Neural cell (in vitro differentiated cells): ENCODE data around the gene TAGLN3. TPM values are rescaled to one million over a fixed set of nuclear protein-coding genes. Genes with fewer than 3 reads are reported as not detected.

Experiments used
- H2AFZ ChIP-seq: fragments of 200-600, 300-800 bp; sonication (generic), shearing (Covaris generic); 2 replicates; pipeline ENCODE4 v1.6.0; 2014; ENCODE audit warnings: low read depth, mild to moderate bottlenecking, antibody characterized with exemption, low read length, moderate library complexity
- H3F3A ChIP-seq: fragments of 200-600 bp; shearing (Covaris generic); 2 replicates; pipeline ENCODE4 v1.6.1; 2016; ENCODE audit warnings: mild to moderate bottlenecking, moderate library complexity, mixed read lengths, antibody characterized with exemption, low read length; ENCODE audit not compliant: insufficient read depth, poor library complexity, severe bottlenecking
- H3K27ac ChIP-seq: fragments of 200-600, 300-800 bp; sonication (generic), shearing (Covaris generic); 2 replicates; pipeline ENCODE4 v1.5.1; 2014; ENCODE audit warnings: mild to moderate bottlenecking, low read length, moderate library complexity
- H3K27me3 ChIP-seq: fragments of 300-800, 200-600 bp; sonication (generic), shearing (Covaris generic); 2 replicates; pipeline ENCODE4 v1.6.0; 2014; ENCODE audit warnings: mild to moderate bottlenecking, low read depth, low read length, moderate library complexity; ENCODE audit not compliant: insufficient read depth
- H3K36me3 ChIP-seq: fragments of 300-800, 200-600 bp; sonication (generic), shearing (Covaris generic); 2 replicates; pipeline ENCODE4 v1.5.1; 2014; ENCODE audit warnings: mild to moderate bottlenecking, antibody characterized with exemption, low read length, moderate library complexity; ENCODE audit not compliant: insufficient read depth
- H3K4me2 ChIP-seq: fragments of 300-800, 200-600 bp; sonication (generic), shearing (Covaris generic); 2 replicates; pipeline ENCODE4 v1.6.0; 2014; ENCODE audit warnings: mild to moderate bottlenecking, low read length
- H3K4me3 ChIP-seq: fragments of 300-800, 200-600 bp; sonication (generic), shearing (Covaris generic); 2 replicates; pipeline ENCODE4 v1.5.1; 2014; ENCODE audit warnings: mild to moderate bottlenecking, low read length, moderate library complexity
- H3K79me2 ChIP-seq: fragments of 200-600 bp; shearing (Covaris generic); replicated peaks from 2 replicates; pipeline ENCODE4 v1.6.0; 2014; ENCODE audit warnings: mild to moderate bottlenecking, low read length, moderate library complexity; ENCODE audit not compliant: insufficient read depth
- H3K9ac ChIP-seq: fragments of 300-800, 200-600 bp; sonication (generic), shearing (Covaris generic); 2 replicates; pipeline ENCODE4 v1.6.1; 2016; ENCODE audit warnings: mild to moderate bottlenecking, low read length, mixed read lengths
- H3K9me2 ChIP-seq: fragments of 200-600 bp; shearing (Covaris generic); 2 replicates; pipeline ENCODE4 v1.6.1; 2016; ENCODE audit warnings: mild to moderate bottlenecking, low read length, mixed read lengths; ENCODE audit not compliant: insufficient read depth
- H3K9me3 ChIP-seq: fragments of 200-600, 300-800 bp; sonication (generic), shearing (Covaris generic); 2 replicates; pipeline ENCODE4 v1.6.1; 2016; ENCODE audit warnings: mild to moderate bottlenecking, mixed run types, low read length, moderate library complexity, mixed read lengths
- H4K20me1 ChIP-seq: fragments of 200-600 bp; shearing (Covaris generic); 2 replicates; pipeline ENCODE4 v1.6.1; 2016; ENCODE audit warnings: mild to moderate bottlenecking, mixed run types; ENCODE audit not compliant: insufficient read depth
- EP300 ChIP-seq: fragments of 450-650 bp; conservative IDR thresholded peaks from 2 replicates; pipeline ENCODE4 v1.6.1; 2014; ENCODE audit warnings: antibody characterized with exemption, mild to moderate bottlenecking, moderate library complexity; ENCODE audit not compliant: poor library complexity, severe bottlenecking
- EZH2 ChIP-seq: fragments of 200-600, 300-800 bp; shearing (Covaris generic), sonication (generic); IDR thresholded peaks from 2 replicates; pipeline ENCODE4 v1.6.1; 2014; ENCODE audit warnings: antibody characterized with exemption, low read length, borderline replicate concordance, mild to moderate bottlenecking; ENCODE audit not compliant: insufficient read depth, poor library complexity, severe bottlenecking
- MXI1 ChIP-seq: fragments of 450-650 bp; conservative IDR thresholded peaks from 2 replicates; pipeline ENCODE4 v1.6.1; 2014; ENCODE audit warnings: antibody characterized with exemption, mild to moderate bottlenecking; ENCODE audit not compliant: poor library complexity, severe bottlenecking
- POLR2AphosphoS5 ChIP-seq: IDR thresholded peaks from 2 replicates; pipeline ENCODE4 v1.6.1; 2012
- RAD21 ChIP-seq: fragments of 450-650 bp; conservative IDR thresholded peaks from 2 replicates; pipeline ENCODE4 v1.6.1; 2014; ENCODE audit warnings: antibody characterized with exemption, mild to moderate bottlenecking, moderate library complexity
- SMC3 ChIP-seq: fragments of 450-650 bp; conservative IDR thresholded peaks from 2 replicates; pipeline ENCODE4 v1.6.1; 2014; ENCODE audit warnings: antibody characterized with exemption, mild to moderate bottlenecking, moderate library complexity; ENCODE audit not compliant: poor library complexity
- TAF1 ChIP-seq: IDR thresholded peaks from 2 replicates; pipeline ENCODE4 v1.6.1; 2012; ENCODE audit warnings: low read depth
- polyA plus RNA-seq: library from polyadenylated mRNA; depleted of rRNA; stranded (reverse); fragments of >200 nt; gene quantifications from 2 replicates; pipeline ENCODE4 v1.2.3, GENCODE V29; 2014
- TF ChIP-seq, protein P1 (sequence below): fragments of 450-650 bp; IDR thresholded peaks from 2 replicates; pipeline ENCODE4 v1.5.1; 2014; ENCODE audit warnings: antibody characterized with exemption, mild to moderate bottlenecking, moderate library complexity; ENCODE audit not compliant: poor library complexity, severe bottlenecking
- TF ChIP-seq, protein P2 (sequence below): IDR thresholded peaks from 2 replicates; pipeline ENCODE4 v1.6.1; 2012; ENCODE audit warnings: borderline replicate concordance

Gene TAGLN3
- polyA plus RNA-seq, 1 donor from 2014 or later, result 519 TPM

DNA sequence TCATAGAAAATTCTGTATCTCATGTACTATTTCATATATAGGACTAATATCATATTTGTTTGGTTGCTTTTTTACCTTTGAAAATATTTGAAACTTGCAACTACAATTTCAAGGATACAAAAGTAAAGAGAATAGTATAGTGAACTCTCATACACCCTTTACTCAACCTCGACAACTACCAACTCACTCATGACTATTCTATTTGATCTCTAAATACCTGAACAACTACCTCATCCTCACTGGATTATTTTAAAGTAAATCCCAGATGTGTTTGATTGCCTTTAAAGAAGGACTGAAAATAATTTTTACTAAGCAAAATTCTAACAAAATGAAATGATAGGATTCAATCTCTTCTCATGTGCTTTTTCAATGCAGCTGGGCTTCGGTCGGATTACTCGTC, 47.9 kb downstream of the TAGLN3 start:
- H3F3A ChIP-seq, result peaks cover 5% of the 10 kb centered on the region

DNA sequence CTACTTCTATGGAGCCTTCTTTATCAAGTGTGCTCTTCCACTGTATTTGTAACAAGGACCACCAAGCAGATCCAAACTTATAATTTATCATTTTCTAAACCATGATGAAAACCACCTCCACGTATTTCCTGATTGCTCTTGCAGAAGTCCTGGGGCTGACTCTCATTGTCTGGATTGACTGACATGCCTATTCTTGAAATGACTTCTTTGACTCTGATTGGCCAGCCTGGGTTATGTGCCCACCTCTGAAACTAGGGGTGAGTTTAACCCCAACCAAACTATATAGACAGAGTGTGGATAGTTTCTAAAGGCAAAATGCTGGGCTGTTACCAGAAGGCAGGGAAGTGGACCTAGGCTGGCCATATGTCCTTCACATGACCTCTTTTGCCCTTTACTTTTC, 48.5 kb downstream of the TAGLN3 start:
- Histone ChIP-seq H3K27me3 (no peaks in the 10 kb centered on the region), H3K4me3 (no peak overlapping the region), H3K27ac (no peak overlapping the region), H4K20me1 (no peaks in the 10 kb centered on the region), H3K9me3 (no peaks in the 10 kb centered on the region), H3K79me2 (no peaks in the 10 kb centered on the region), H3K36me3 (no peaks in the 10 kb centered on the region), H3K9me2 (no peaks in the 10 kb centered on the region), H2AFZ (no peak overlapping the region), H3K9ac (no peak overlapping the region), H3F3A (peaks cover 5% of the 10 kb centered on the region), H3K4me2 (no peak overlapping the region)
- TF ChIP-seq POLR2AphosphoS5 (no peak), TAF1 (no peak), RAD21 (no peak), MXI1 (no peak), SMC3 (no peak), EP300 (no peak), EZH2 (no peak)
- TF ChIP-seq, protein P1, sequence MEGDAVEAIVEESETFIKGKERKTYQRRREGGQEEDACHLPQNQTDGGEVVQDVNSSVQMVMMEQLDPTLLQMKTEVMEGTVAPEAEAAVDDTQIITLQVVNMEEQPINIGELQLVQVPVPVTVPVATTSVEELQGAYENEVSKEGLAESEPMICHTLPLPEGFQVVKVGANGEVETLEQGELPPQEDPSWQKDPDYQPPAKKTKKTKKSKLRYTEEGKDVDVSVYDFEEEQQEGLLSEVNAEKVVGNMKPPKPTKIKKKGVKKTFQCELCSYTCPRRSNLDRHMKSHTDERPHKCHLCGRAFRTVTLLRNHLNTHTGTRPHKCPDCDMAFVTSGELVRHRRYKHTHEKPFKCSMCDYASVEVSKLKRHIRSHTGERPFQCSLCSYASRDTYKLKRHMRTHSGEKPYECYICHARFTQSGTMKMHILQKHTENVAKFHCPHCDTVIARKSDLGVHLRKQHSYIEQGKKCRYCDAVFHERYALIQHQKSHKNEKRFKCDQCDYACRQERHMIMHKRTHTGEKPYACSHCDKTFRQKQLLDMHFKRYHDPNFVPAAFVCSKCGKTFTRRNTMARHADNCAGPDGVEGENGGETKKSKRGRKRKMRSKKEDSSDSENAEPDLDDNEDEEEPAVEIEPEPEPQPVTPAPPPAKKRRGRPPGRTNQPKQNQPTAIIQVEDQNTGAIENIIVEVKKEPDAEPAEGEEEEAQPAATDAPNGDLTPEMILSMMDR, result no peak
- TF ChIP-seq, protein P2, sequence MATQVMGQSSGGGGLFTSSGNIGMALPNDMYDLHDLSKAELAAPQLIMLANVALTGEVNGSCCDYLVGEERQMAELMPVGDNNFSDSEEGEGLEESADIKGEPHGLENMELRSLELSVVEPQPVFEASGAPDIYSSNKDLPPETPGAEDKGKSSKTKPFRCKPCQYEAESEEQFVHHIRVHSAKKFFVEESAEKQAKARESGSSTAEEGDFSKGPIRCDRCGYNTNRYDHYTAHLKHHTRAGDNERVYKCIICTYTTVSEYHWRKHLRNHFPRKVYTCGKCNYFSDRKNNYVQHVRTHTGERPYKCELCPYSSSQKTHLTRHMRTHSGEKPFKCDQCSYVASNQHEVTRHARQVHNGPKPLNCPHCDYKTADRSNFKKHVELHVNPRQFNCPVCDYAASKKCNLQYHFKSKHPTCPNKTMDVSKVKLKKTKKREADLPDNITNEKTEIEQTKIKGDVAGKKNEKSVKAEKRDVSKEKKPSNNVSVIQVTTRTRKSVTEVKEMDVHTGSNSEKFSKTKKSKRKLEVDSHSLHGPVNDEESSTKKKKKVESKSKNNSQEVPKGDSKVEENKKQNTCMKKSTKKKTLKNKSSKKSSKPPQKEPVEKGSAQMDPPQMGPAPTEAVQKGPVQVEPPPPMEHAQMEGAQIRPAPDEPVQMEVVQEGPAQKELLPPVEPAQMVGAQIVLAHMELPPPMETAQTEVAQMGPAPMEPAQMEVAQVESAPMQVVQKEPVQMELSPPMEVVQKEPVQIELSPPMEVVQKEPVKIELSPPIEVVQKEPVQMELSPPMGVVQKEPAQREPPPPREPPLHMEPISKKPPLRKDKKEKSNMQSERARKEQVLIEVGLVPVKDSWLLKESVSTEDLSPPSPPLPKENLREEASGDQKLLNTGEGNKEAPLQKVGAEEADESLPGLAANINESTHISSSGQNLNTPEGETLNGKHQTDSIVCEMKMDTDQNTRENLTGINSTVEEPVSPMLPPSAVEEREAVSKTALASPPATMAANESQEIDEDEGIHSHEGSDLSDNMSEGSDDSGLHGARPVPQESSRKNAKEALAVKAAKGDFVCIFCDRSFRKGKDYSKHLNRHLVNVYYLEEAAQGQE, result no peak

More for the DNA sequence above, 47.9 kb downstream of the TAGLN3 start:
- Histone ChIP-seq H3K27me3 (no peaks in the 10 kb centered on the region), H3K27ac (no peak overlapping the region), H3K9me2 (no peaks in the 10 kb centered on the region), H3K4me2 (no peak overlapping the region), H4K20me1 (no peaks in the 10 kb centered on the region), H2AFZ (no peak overlapping the region), H3K36me3 (no peaks in the 10 kb centered on the region), H3K79me2 (no peaks in the 10 kb centered on the region), H3K9me3 (no peaks in the 10 kb centered on the region), H3K4me3 (no peak overlapping the region), H3K9ac (no peak overlapping the region)
- TF ChIP-seq EZH2, result no peak
- no peak for TF ChIP-seq TAF1
- no peak for TF ChIP-seq EP300
- no peak for TF ChIP-seq POLR2AphosphoS5
- TF ChIP-seq MXI1, result no peak
- TF ChIP-seq, protein P1, result no peak
- TF ChIP-seq RAD21, result no peak
- no peak for TF ChIP-seq SMC3
- TF ChIP-seq, protein P2, result no peak
